Endothelial cell of umbilical vein (primary cell): ENCODE results near the gene EPN2. TPM values are rescaled to one million over a fixed set of nuclear protein-coding genes. Genes with fewer than 3 reads are reported as not detected.

Experiments
- BruUV-seq: library from RNA; stranded (reverse); fragments of 400-500 nt; replicated peaks from 2 replicates; lab custom pipeline; 2021; lab: Mats Ljungman, UMichigan
- CTCF ChIA-PET: fragments of 300-600, 350-600 bp; sonication (Branson Sonifier 250); formaldehyde crosslinking; loops from one replicate; lab custom pipeline; 2021; ENCODE audit warnings: antibody characterized with exemption, inconsistent platforms; lab: Charles Lee
- POLR2A ChIA-PET: fragments of 300-600, 350-600 bp; sonication (Branson Sonifier 250); formaldehyde crosslinking; loops from one replicate; lab custom pipeline; 2021; ENCODE audit warnings: antibody characterized with exemption, inconsistent platforms; lab: Charles Lee
- DNase-seq: peaks from one replicate; pipeline ENCODE4 v3.0.0-alpha.2; 2011; ENCODE audit warnings: low read depth, low spot score
- FAIRE-seq: peaks from 2 replicates; lab custom pipeline; 2011; peaks lifted over from hg19 to GRCh38; lab: Jason Lieb, UNC
- H2AFZ ChIP-seq: 2 replicates; pipeline ENCODE4 v1.6.0; 2012; ENCODE audit warnings: low read depth, low read length, control low read depth, inconsistent platforms
- H3K27ac ChIP-seq: 2 replicates; pipeline ENCODE4 v1.5.1; 2011; ENCODE audit warnings: low read depth, mild to moderate bottlenecking, control low read depth, low read length, moderate library complexity; ENCODE audit not compliant: insufficient read depth
- H3K27me3 ChIP-seq, 2 experiments: 2 replicates each; pipeline versions ENCODE4 v1.6.0 to v1.6.1; 2011; ENCODE audit warnings: low read length in 2 of 2, mixed read lengths in 1 of 2; ENCODE audit not compliant: control insufficient read depth in 2 of 2, insufficient read depth in 2 of 2
- H3K36me3 ChIP-seq, 2 experiments: 2 replicates in 1 of 2; 3 replicates in 1 of 2; pipeline ENCODE4 v1.5.1; 2011; ENCODE audit warnings: low read length in 2 of 2, mild to moderate bottlenecking in 1 of 2, moderate library complexity in 1 of 2; ENCODE audit not compliant: control insufficient read depth in 2 of 2, insufficient read depth in 2 of 2; ENCODE audit errors: extremely low read depth in 1 of 2
- H3K4me1 ChIP-seq: 3 replicates; pipeline ENCODE4 v1.5.1; 2011; ENCODE audit warnings: mild to moderate bottlenecking, low read length; ENCODE audit not compliant: control insufficient read depth, insufficient read depth; ENCODE audit errors: extremely low read depth
- H3K4me2 ChIP-seq: 2 replicates; pipeline ENCODE4 v1.6.1; 2011; ENCODE audit warnings: low read length, control low read depth, mixed read lengths; ENCODE audit not compliant: insufficient read depth
- H3K4me3 ChIP-seq, 3 experiments: fragments of 200-600 bp in 1 of 3; sonication (generic), shearing (Covaris generic) in 1 of 3; replicated peaks in 1 of 3; 2 replicates each; pipeline ENCODE4 v1.5.1; 2011 to 2016; ENCODE audit warnings: control low read depth in 3 of 3, low read length in 3 of 3, mild to moderate bottlenecking in 2 of 3, inconsistent platforms in 1 of 3, low read depth in 1 of 3, moderate library complexity in 1 of 3; ENCODE audit not compliant: insufficient read depth in 1 of 3
- H3K79me2 ChIP-seq: 2 replicates; pipeline ENCODE4 v1.6.0; 2012; ENCODE audit warnings: low read length, inconsistent platforms; ENCODE audit not compliant: control insufficient read depth, insufficient read depth
- H3K9ac ChIP-seq: replicated peaks from 2 replicates; pipeline ENCODE3; 2011; ENCODE audit warnings: low read length, control low read depth; ENCODE audit not compliant: insufficient read depth; ENCODE audit errors: extremely low read depth
- H3K9me1 ChIP-seq: replicated peaks from 3 replicates; pipeline ENCODE4 v1.6.0; 2011; ENCODE audit warnings: mild to moderate bottlenecking, low read length; ENCODE audit not compliant: control insufficient read depth, insufficient read depth; ENCODE audit errors: extremely low read depth
- H3K9me3 ChIP-seq: replicated peaks from 2 replicates; pipeline ENCODE4 v1.5.1; 2012; ENCODE audit warnings: low read length, inconsistent platforms; ENCODE audit not compliant: control insufficient read depth, insufficient read depth
- H4K20me1 ChIP-seq: replicated peaks from 2 replicates; pipeline ENCODE3; 2011; ENCODE audit warnings: mild to moderate bottlenecking, low read length; ENCODE audit not compliant: control insufficient read depth, insufficient read depth; ENCODE audit errors: extremely low read depth
- EZH2 ChIP-seq: IDR thresholded peaks from 2 replicates; pipeline ENCODE4 v1.6.1; 2012; ENCODE audit warnings: borderline replicate concordance, low read depth, mild to moderate bottlenecking, moderate library complexity, low read length, inconsistent platforms; ENCODE audit not compliant: severe bottlenecking
- FOS ChIP-seq: IDR thresholded peaks from 2 replicates; pipeline ENCODE4 v1.6.1; 2011; ENCODE audit warnings: mild to moderate bottlenecking, low read length, moderate library complexity, borderline replicate concordance; ENCODE audit not compliant: insufficient read depth
- GATA2 ChIP-seq: IDR thresholded peaks from 2 replicates; pipeline ENCODE4 v1.7.0; 2011; ENCODE audit warnings: low read depth, mild to moderate bottlenecking, moderate library complexity, mixed read lengths, low read length; ENCODE audit not compliant: insufficient read length, insufficient read depth
- JUN ChIP-seq: IDR thresholded peaks from 2 replicates; pipeline ENCODE4 v1.6.1; 2011; ENCODE audit warnings: borderline replicate concordance, low read depth; ENCODE audit not compliant: insufficient read length, insufficient read depth
- MYC ChIP-seq: IDR thresholded peaks from one replicate; pipeline ENCODE4 v1.6.1; 2011; ENCODE audit warnings: mild to moderate bottlenecking, low read depth, low read length
- POLR2A ChIP-seq: IDR thresholded peaks from 2 replicates; pipeline ENCODE4 v1.6.1; 2012; ENCODE audit warnings: low read depth, mild to moderate bottlenecking, control low read depth, low read length
- POLR2AphosphoS5 ChIP-seq: IDR thresholded peaks from 2 replicates; pipeline ENCODE4 v1.6.1; 2012; ENCODE audit warnings: low read depth, mild to moderate bottlenecking, control low read depth, low read length, moderate library complexity; ENCODE audit not compliant: insufficient read depth
- dilution Hi-C: fragments of 300-500 bp; cut with MboI; formaldehyde crosslinking; loops from one replicate; pipeline ENCODE4 v1.15.0; 2019; ENCODE audit warnings: low sequenced_read_pairs; ENCODE audit not compliant: extremely low pct_ligation_motif_present
- intact Hi-C: fragments of 100-400 bp; cut with micrococcal nuclease; formaldehyde crosslinking; loops from one replicate; pipeline ENCODE4 v1.10.0; 2022
- polyA plus RNA-seq, 4 experiments: library from polyadenylated mRNA; depleted of rRNA in 3 of 4; stranded (reverse) in 3 of 4; unstranded in 1 of 4; fragments of >200 nt; gene quantifications; 2 replicates each; pipeline versions ENCODE4 v1.2.1 to v1.2.3, GENCODE V29; 2011 to 2012; ENCODE audit warnings: missing spikeins in 1 of 4
- total RNA-seq: library from RNA; stranded (reverse); gene quantifications from 2 replicates; pipeline ENCODE4 v1.2.3, GENCODE V29; 2021
- TF ChIP-seq, protein P1 (sequence below), 2 donors: IDR thresholded peaks; 1 replicate in 1 of 2; 2 replicates in 1 of 2; pipeline ENCODE4 v1.5.1; 2011; ENCODE audit warnings: low read length in 2 of 2, mild to moderate bottlenecking in 2 of 2, moderate library complexity in 2 of 2, control low read depth in 1 of 2, inconsistent platforms in 1 of 2, low read depth in 1 of 2; ENCODE audit not compliant: insufficient read depth in 1 of 2; ENCODE audit errors: extremely low read depth in 1 of 2
- TF ChIP-seq, protein P2 (sequence below): IDR thresholded peaks from 2 replicates; pipeline ENCODE4 v1.6.1; 2011; ENCODE audit not compliant: insufficient read depth, insufficient read length

Gene EPN2
- total and polyA plus RNA-seq, 2 donors (not counting 3 experiments of a cell fraction or from before 2014, with no cell fraction given), result 40.3 to 70.5 TPM

DNA sequence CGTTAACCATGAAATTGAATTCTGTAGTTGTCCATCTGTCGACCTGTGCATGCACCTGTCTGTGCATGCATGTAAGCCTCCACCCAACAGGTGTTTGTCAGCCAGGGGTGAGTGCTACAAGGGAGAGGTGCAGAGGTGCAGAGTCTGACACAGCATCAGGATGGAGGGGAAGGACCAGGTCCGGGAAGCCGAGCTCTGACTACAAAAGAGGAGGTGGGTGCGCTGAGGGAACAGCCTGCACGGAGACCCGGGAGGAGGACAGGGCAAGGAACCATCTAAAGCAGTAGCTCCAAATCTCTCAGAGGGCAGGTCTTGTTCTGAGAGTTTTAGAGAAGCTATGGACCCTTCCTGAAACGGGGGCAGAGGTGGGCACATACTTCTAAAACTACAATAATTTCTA is 71.2 kb downstream of the EPN2 start:
- no peaks in the 10 kb centered on the region for H3K9me1 ChIP-seq
- H3K27me3 ChIP-seq, result no peaks in the 10 kb centered on the region
- DNase-seq (no peak), FAIRE-seq (no peak)
- no peak overlapping the region for H3K4me3 ChIP-seq
- no peak overlapping the region for H3K27ac ChIP-seq
- H3K36me3 ChIP-seq, result peaks cover 10 to 16% of the 10 kb centered on the region in 2 experiments
- no peaks in the 10 kb centered on the region for H3K9me3 ChIP-seq
- no TSS peak for BruUV-seq
- intact Hi-C loops, result no loop called here
- H3K4me2 ChIP-seq, result no peak overlapping the region
- H2AFZ ChIP-seq, result no peak overlapping the region
- peaks cover 10% of the 10 kb centered on the region for H3K79me2 ChIP-seq
- dilution Hi-C loops, result no loop called here
- POLR2A ChIA-PET, result no interaction called here
- TF ChIP-seq, protein P1, sequence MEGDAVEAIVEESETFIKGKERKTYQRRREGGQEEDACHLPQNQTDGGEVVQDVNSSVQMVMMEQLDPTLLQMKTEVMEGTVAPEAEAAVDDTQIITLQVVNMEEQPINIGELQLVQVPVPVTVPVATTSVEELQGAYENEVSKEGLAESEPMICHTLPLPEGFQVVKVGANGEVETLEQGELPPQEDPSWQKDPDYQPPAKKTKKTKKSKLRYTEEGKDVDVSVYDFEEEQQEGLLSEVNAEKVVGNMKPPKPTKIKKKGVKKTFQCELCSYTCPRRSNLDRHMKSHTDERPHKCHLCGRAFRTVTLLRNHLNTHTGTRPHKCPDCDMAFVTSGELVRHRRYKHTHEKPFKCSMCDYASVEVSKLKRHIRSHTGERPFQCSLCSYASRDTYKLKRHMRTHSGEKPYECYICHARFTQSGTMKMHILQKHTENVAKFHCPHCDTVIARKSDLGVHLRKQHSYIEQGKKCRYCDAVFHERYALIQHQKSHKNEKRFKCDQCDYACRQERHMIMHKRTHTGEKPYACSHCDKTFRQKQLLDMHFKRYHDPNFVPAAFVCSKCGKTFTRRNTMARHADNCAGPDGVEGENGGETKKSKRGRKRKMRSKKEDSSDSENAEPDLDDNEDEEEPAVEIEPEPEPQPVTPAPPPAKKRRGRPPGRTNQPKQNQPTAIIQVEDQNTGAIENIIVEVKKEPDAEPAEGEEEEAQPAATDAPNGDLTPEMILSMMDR (IDR thresholded peaks at IDR 0.05; ENCODE audit: extremely low read depth in 1 of 2, insufficient read depth in 1 of 2, low read depth in 1 of 2, low read length in 2 of 2), result no peak
- no peak for TF ChIP-seq MYC
- TF ChIP-seq JUN, result no peak
- TF ChIP-seq EZH2, result no peak
- TF ChIP-seq POLR2AphosphoS5, result no peak
- TF ChIP-seq, protein P2, sequence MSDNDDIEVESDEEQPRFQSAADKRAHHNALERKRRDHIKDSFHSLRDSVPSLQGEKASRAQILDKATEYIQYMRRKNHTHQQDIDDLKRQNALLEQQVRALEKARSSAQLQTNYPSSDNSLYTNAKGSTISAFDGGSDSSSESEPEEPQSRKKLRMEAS, result no peak
- no peak for TF ChIP-seq GATA2
- no peak for TF ChIP-seq POLR2A
- no peak for TF ChIP-seq FOS
- peaks cover 34% of the 10 kb centered on the region for H3K4me1 ChIP-seq
- no peaks in the 10 kb centered on the region for H4K20me1 ChIP-seq
- CTCF ChIA-PET, result interaction anchor here (1.3 kb wide), 1 partner anchor 20 kb away, joined by 4 read pairs; no protein-coding TSS in a partner anchor
- no peak overlapping the region for H3K9ac ChIP-seq
